ENCODE measurements around the gene EVC.

Gene EVC

GRCh38 chr4:5758741-5759140 lies 47.7 kb downstream of the EVC start:
- no peak for DNase-seq

- DNase-seq: no peak
Measured at GRCh38 chr4:5759236-5760075, 48.5 kb downstream of the EVC start.

GRCh38 chr4:5760246-5760645 lies 49.2 kb downstream of the EVC start:
- DNase-seq: no peak

- DNase-seq: no peak
Measured at GRCh38 chr4:5760936-5761480, 50.0 kb downstream of the EVC start.

- no peak for DNase-seq
Measured at GRCh38 chr4:5770051-5770450, 59.0 kb downstream of the EVC start.

- DNase-seq: no peak
Measured at GRCh38 chr4:5772528-5773270, 61.7 kb downstream of the EVC start.

GRCh38 chr4:5773271-5773555 lies 62.2 kb downstream of the EVC start:
- DNase-seq: no peak

- DNase-seq: no peak
Measured at GRCh38 chr4:5774416-5775036, 63.5 kb downstream of the EVC start.

- no peak for DNase-seq
Measured at GRCh38 chr4:5776510-5776909, 65.5 kb downstream of the EVC start.

- DNase-seq: no peak
Measured at GRCh38 chr4:5780831-5781480, 70.0 kb downstream of the EVC start.

- no peak for DNase-seq
Measured at GRCh38 chr4:5781691-5782090, 70.7 kb downstream of the EVC start.

GRCh38 chr4:5782829-5783476 lies 72.0 kb downstream of the EVC start:
- no peak for DNase-seq

- DNase-seq: no peak
Measured at GRCh38 chr4:5783486-5783885, 72.5 kb downstream of the EVC start.

GRCh38 chr4:5784021-5784420 lies 73.0 kb downstream of the EVC start:
- no peak for DNase-seq

GRCh38 chr4:5784960-5785611 lies 74.1 kb downstream of the EVC start:
- DNase-seq: no peak

GRCh38 chr4:5785806-5786680 lies 75.0 kb downstream of the EVC start:
- DNase-seq: no peak

GRCh38 chr4:5787311-5787710 lies 76.3 kb downstream of the EVC start:
- DNase-seq: no peak

GRCh38 chr4:5788144-5788543 lies 77.1 kb downstream of the EVC start:
- DNase-seq: no peak

GRCh38 chr4:5789141-5789540 lies 78.1 kb downstream of the EVC start:
- DNase-seq: no peak

GRCh38 chr4:5790546-5790857 lies 79.5 kb downstream of the EVC start:
- no peak for DNase-seq

- no peak for DNase-seq
Measured at GRCh38 chr4:5791654-5792053, 80.7 kb downstream of the EVC start.
